ENCODE data around the gene GDAP2. TPM values are rescaled to one million over a fixed set of nuclear protein-coding genes. Genes with fewer than 3 reads are reported as not detected.

Gene GDAP2
- total RNA-seq, 1 experiment from 2014 or later = 18.8 TPM

DNA sequence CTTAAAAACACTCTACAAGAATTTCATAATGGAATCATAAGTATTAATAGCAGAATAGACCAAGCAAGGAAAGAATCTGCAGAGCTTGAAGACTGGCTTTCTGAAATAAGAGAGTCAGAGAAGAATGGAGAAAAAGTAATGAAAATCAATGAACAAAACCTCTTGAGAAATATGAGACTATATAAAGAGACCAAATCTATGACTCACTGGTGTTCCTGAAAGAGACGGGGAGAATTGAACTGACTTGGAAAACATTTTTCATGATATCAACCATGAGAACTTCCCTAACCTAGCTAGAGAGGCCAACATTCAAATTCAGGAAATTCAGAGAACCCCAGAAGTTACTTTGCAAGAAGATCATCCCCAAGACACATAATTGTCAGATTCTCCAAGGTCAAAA is 85.6 kb downstream of the GDAP2 start:
- BruUV-seq (replicated peaks) = no TSS peak
- CTCF ChIA-PET = no interaction called here

DNA sequence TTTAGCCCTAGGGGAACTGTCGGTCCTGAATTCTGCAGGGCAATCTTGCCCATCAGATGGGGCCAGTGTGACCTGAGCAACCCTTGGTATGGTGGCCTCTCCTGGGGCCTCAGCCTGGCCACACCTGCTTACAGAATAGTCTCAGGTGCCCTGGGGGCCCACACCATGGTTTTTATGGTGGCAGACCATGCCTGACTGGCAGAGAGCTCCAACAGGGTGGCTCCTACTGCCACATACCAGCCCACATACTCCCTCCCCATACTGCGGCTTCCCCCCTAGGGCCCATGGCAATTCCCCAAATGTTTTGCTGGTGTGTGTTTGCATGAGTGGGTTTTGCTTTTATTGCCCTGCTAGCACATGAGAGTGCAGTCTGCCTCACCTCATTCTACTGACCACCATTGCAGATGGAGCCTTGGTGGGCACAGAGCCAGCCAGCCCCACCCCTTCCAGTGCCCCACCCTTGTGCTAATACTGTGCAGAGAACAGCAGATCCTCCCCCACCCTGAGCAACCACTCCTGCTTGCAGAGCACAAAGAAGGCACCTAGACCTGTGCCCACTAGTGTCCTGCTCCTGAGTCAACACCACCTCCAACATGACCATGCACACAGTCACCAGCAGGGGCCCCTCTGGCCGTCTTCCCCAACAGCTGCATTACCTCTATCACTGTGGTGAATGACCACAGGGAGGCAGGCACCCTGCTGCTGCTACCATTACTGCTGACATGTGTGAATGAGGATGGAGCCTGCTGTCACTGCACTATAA is 86.8 kb downstream of the GDAP2 start:
- CTCF ChIA-PET = no interaction called here
- no TSS peak for BruUV-seq (replicated peaks)
- H3K4me3 Mint-ChIP-seq (ENCODE audit: low read depth, unreplicated experiment) = no peak overlapping the region
- H3K36me3 Mint-ChIP-seq (ENCODE audit: insufficient read depth, unreplicated experiment) = no peaks in the 10 kb centered on the region
- TF ChIP-seq, protein P1, sequence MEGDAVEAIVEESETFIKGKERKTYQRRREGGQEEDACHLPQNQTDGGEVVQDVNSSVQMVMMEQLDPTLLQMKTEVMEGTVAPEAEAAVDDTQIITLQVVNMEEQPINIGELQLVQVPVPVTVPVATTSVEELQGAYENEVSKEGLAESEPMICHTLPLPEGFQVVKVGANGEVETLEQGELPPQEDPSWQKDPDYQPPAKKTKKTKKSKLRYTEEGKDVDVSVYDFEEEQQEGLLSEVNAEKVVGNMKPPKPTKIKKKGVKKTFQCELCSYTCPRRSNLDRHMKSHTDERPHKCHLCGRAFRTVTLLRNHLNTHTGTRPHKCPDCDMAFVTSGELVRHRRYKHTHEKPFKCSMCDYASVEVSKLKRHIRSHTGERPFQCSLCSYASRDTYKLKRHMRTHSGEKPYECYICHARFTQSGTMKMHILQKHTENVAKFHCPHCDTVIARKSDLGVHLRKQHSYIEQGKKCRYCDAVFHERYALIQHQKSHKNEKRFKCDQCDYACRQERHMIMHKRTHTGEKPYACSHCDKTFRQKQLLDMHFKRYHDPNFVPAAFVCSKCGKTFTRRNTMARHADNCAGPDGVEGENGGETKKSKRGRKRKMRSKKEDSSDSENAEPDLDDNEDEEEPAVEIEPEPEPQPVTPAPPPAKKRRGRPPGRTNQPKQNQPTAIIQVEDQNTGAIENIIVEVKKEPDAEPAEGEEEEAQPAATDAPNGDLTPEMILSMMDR (IDR thresholded peaks at IDR 0.05; ENCODE audit: unreplicated experiment) = no peak
- intact Hi-C loops (cut with micrococcal nuclease; ENCODE audit: unreplicated experiment) = no loop called here
- H3K9me3 Mint-ChIP-seq (ENCODE audit: low read depth, unreplicated experiment) = no peaks in the 10 kb centered on the region
- H3K4me1 Mint-ChIP-seq (ENCODE audit: low read depth, unreplicated experiment) = peaks cover 10% of the 10 kb centered on the region
- H3K27ac Mint-ChIP-seq (ENCODE audit: unreplicated experiment) = no peak overlapping the region
- DNase-seq = no peak
- no peaks in the 10 kb centered on the region for H3K27me3 Mint-ChIP-seq (ENCODE audit: unreplicated experiment)

More for the DNA sequence above, 85.6 kb downstream of the GDAP2 start:
- Mint-ChIP-seq H3K9me3 (ENCODE audit: low read depth, unreplicated experiment) (no peaks in the 10 kb centered on the region), H3K27me3 (ENCODE audit: unreplicated experiment) (no peaks in the 10 kb centered on the region), H3K36me3 (ENCODE audit: insufficient read depth, unreplicated experiment) (no peaks in the 10 kb centered on the region), H3K4me3 (ENCODE audit: low read depth, unreplicated experiment) (no peak overlapping the region), H3K27ac (ENCODE audit: unreplicated experiment) (no peak overlapping the region), H3K4me1 (ENCODE audit: low read depth, unreplicated experiment) (peaks cover 10% of the 10 kb centered on the region)
- intact Hi-C loops (cut with micrococcal nuclease; ENCODE audit: unreplicated experiment) = no loop called here
- no peak for DNase-seq
- TF ChIP-seq, protein P1 (IDR thresholded peaks at IDR 0.05; ENCODE audit: unreplicated experiment) = no peak

- H3K9me3 Mint-ChIP-seq (ENCODE audit: low read depth, unreplicated experiment) = no peaks in the 10 kb centered on the region
- TF ChIP-seq, protein P1 (IDR thresholded peaks at IDR 0.05; ENCODE audit: unreplicated experiment) = no peak
- H3K36me3 Mint-ChIP-seq (ENCODE audit: insufficient read depth, unreplicated experiment) = no peaks in the 10 kb centered on the region
- peaks cover 10% of the 10 kb centered on the region for H3K4me1 Mint-ChIP-seq (ENCODE audit: low read depth, unreplicated experiment)
- no peak for DNase-seq
- H3K4me3 Mint-ChIP-seq (ENCODE audit: low read depth, unreplicated experiment) = no peak overlapping the region
- intact Hi-C loops (cut with micrococcal nuclease; ENCODE audit: unreplicated experiment) = no loop called here
- CTCF ChIA-PET = no interaction called here
- BruUV-seq (replicated peaks) = no TSS peak
- H3K27ac Mint-ChIP-seq (ENCODE audit: unreplicated experiment) = no peak overlapping the region
- H3K27me3 Mint-ChIP-seq (ENCODE audit: unreplicated experiment) = no peaks in the 10 kb centered on the region
Observed at GRCh38 chr1:117841117-117841650, 88.2 kb downstream of the GDAP2 start.

- TF ChIP-seq, protein P1 (IDR thresholded peaks at IDR 0.05; ENCODE audit: unreplicated experiment) = no peak
- no peaks in the 10 kb centered on the region for H3K36me3 Mint-ChIP-seq (ENCODE audit: insufficient read depth, unreplicated experiment)
- intact Hi-C loops (cut with micrococcal nuclease; ENCODE audit: unreplicated experiment) = no loop called here
- H3K4me1 Mint-ChIP-seq (ENCODE audit: low read depth, unreplicated experiment) = peaks cover 7% of the 10 kb centered on the region
- no peak for DNase-seq
- no peak overlapping the region for H3K4me3 Mint-ChIP-seq (ENCODE audit: low read depth, unreplicated experiment)
- no peaks in the 10 kb centered on the region for H3K9me3 Mint-ChIP-seq (ENCODE audit: low read depth, unreplicated experiment)
- H3K27me3 Mint-ChIP-seq (ENCODE audit: unreplicated experiment) = no peaks in the 10 kb centered on the region
- CTCF ChIA-PET = no interaction called here
- H3K27ac Mint-ChIP-seq (ENCODE audit: unreplicated experiment) = no peak overlapping the region
- no TSS peak for BruUV-seq (replicated peaks)
Observed at GRCh38 chr1:117838911-117839310, 90.5 kb downstream of the GDAP2 start.
